ENCODE results near the gene OPHN1. TPM values are rescaled to one million over a fixed set of nuclear protein-coding genes. Genes with fewer than 3 reads are reported as not detected.

Gene OPHN1
- total and polyA plus RNA-seq, 10 of the 15 experiments (the other 5 are each of a cell fraction or from before 2014, with no cell fraction given), result under 0.01 to 0.03 (median 0.03) TPM; not detected in 6

DNA sequence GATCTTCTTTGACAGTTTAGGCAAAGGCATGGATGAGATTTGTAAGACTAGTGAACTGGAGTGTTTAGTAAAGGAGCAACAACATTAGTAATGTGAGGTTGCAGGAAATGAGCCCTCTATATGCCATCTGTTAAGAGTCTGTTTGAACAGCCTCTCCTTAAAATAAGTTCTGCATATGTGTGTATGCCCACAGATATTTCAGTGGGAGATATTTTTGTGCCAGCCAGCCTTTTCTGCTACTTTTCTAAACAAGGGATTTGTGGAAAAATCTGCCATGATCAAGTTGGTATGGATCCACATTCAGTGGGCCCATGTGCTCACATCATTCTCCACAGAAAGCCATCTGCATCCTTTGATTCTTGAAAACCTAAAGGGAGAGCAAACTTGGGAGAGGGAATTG, 237.7 kb downstream of the OPHN1 start:
- Histone ChIP-seq H2AFZ (ENCODE audit: control insufficient read depth, low read depth, low read length) (no peak overlapping the region), H3K9ac (ENCODE audit: control insufficient read depth, insufficient read depth, low read length) (no peak overlapping the region), H3K4me2 (ENCODE audit: control insufficient read depth, insufficient read depth) (no peak overlapping the region), H4K20me1 (ENCODE audit: control insufficient read depth, insufficient read depth) (no peaks in the 10 kb centered on the region), H3K36me3 (ENCODE audit: control insufficient read depth in 2 of 2, insufficient read depth in 2 of 2, low read length in 1 of 2) (no peaks in the 10 kb centered on the region), H3K9me3 (replicated peaks; ENCODE audit: control insufficient read depth, insufficient read depth, low read length) (no peaks in the 10 kb centered on the region), H3K27me3 (replicated peaks in 1 of 2; ENCODE audit: control insufficient read depth in 2 of 2, insufficient read depth in 2 of 2, low read length in 1 of 2) (no peaks in the 10 kb centered on the region), H3K79me2 (ENCODE audit: control insufficient read depth, insufficient read depth, low read length) (no peaks in the 10 kb centered on the region), H3K27ac (ENCODE audit: control insufficient read depth, insufficient read depth) (no peak overlapping the region), H3K4me3 (no peak overlapping the region), H3K4me1 (ENCODE audit: control insufficient read depth, insufficient read depth, low read length) (no peaks in the 10 kb centered on the region)
- ChIA-PET CTCF (interaction anchor here (1.7 kb wide), 1 partner anchor 514 kb away, joined by 15 read pairs; no protein-coding TSS in a partner anchor), RAD21 (ENCODE audit: unreplicated experiment) (interaction anchor here (1.9 kb wide), 1 partner anchor 515 kb away, joined by 12 read pairs; no protein-coding TSS in a partner anchor), SMC1A (ENCODE audit: uncharacterized antibody, unreplicated experiment) (no interaction called here), POLR2A (no interaction called here)
- BruUV-seq (replicated peaks), result no TSS peak
- no peak for TF ChIP-seq ETV6 (conservative IDR thresholded peaks at IDR 0.05 in 1 of 2, IDR thresholded peaks at IDR 0.05 in 1 of 2; ENCODE audit: borderline replicate concordance in 1 of 2, low read depth in 1 of 2)
- no peak for TF ChIP-seq E2F8 (IDR thresholded peaks at IDR 0.05; ENCODE audit: low read depth, partially characterized antibody)
- TF ChIP-seq BCL11A (IDR thresholded peaks at IDR 0.05; ENCODE audit: low read depth, low read length), result no peak
- no peak for TF ChIP-seq EED (IDR thresholded peaks at IDR 0.05; ENCODE audit: low read depth)
- TF ChIP-seq, protein P1, sequence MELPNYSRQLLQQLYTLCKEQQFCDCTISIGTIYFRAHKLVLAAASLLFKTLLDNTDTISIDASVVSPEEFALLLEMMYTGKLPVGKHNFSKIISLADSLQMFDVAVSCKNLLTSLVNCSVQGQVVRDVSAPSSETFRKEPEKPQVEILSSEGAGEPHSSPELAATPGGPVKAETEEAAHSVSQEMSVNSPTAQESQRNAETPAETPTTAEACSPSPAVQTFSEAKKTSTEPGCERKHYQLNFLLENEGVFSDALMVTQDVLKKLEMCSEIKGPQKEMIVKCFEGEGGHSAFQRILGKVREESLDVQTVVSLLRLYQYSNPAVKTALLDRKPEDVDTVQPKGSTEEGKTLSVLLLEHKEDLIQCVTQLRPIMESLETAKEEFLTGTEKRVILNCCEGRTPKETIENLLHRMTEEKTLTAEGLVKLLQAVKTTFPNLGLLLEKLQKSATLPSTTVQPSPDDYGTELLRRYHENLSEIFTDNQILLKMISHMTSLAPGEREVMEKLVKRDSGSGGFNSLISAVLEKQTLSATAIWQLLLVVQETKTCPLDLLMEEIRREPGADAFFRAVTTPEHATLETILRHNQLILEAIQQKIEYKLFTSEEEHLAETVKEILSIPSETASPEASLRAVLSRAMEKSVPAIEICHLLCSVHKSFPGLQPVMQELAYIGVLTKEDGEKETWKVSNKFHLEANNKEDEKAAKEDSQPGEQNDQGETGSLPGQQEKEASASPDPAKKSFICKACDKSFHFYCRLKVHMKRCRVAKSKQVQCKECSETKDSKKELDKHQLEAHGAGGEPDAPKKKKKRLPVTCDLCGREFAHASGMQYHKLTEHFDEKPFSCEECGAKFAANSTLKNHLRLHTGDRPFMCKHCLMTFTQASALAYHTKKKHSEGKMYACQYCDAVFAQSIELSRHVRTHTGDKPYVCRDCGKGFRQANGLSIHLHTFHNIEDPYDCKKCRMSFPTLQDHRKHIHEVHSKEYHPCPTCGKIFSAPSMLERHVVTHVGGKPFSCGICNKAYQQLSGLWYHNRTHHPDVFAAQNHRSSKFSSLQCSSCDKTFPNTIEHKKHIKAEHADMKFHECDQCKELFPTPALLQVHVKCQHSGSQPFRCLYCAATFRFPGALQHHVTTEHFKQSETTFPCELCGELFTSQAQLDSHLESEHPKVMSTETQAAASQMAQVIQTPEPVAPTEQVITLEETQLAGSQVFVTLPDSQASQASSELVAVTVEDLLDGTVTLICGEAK (IDR thresholded peaks at IDR 0.05; ENCODE audit: borderline replicate concordance), result no peak
- no peak for ATAC-seq
- FAIRE-seq, result no peak
- in situ Hi-C loops (cut with MboI) (loop anchor here (5.0 to 25.0 kb wide), 3 partner anchors 269 to 1092 kb away; no protein-coding TSS in a partner anchor), intact Hi-C loops (cut with micrococcal nuclease; ENCODE audit: unreplicated experiment) (loop anchor here (5.0 kb wide), 1 partner anchor 517 kb away; no protein-coding TSS in a partner anchor)
- no peak for DNase-seq (ENCODE audit: low read depth, low spot score)
